ENCODE data around the gene LPA.

DNA sequence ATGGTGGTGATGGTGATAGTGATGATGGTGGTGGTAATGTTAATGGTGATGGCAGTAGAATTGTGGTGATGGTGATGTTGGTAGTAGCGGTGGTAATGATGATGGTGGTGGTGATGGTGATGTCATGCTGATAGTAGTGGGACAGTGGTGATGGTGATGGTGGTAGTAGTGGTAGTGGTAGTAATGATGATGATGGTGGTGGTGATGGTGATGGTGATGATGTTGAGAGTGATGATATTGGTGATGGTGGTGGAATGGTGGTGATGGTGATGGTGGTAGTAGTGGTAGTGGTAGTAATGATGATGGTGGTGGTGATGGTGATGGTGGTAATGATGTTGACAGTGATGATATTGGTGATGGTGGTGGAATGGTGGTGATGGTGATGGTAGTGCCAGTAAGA lies 128.8 kb downstream of the LPA start:
- TF ChIP-seq, protein P1, sequence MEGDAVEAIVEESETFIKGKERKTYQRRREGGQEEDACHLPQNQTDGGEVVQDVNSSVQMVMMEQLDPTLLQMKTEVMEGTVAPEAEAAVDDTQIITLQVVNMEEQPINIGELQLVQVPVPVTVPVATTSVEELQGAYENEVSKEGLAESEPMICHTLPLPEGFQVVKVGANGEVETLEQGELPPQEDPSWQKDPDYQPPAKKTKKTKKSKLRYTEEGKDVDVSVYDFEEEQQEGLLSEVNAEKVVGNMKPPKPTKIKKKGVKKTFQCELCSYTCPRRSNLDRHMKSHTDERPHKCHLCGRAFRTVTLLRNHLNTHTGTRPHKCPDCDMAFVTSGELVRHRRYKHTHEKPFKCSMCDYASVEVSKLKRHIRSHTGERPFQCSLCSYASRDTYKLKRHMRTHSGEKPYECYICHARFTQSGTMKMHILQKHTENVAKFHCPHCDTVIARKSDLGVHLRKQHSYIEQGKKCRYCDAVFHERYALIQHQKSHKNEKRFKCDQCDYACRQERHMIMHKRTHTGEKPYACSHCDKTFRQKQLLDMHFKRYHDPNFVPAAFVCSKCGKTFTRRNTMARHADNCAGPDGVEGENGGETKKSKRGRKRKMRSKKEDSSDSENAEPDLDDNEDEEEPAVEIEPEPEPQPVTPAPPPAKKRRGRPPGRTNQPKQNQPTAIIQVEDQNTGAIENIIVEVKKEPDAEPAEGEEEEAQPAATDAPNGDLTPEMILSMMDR (conservative IDR thresholded peaks at IDR 0.05; ENCODE audit: low read depth, low read length): no peak
- TF ChIP-seq EZH2phosphoT487 (IDR thresholded peaks at IDR 0.05; ENCODE audit: borderline replicate concordance, low read length): no peak
- no peak for TF ChIP-seq EZH2 (IDR thresholded peaks at IDR 0.05; ENCODE audit: low read length, unreplicated experiment)

Data from PC-3 (cell line).